ENCODE measurements around the gene PPA2.
"Not testable (repeated sequence)": the region's sequence is repeated elsewhere in the genome, so short reads cannot be mapped to it uniquely, and the experiment has no call there.

The PPA2 gene

DNA sequence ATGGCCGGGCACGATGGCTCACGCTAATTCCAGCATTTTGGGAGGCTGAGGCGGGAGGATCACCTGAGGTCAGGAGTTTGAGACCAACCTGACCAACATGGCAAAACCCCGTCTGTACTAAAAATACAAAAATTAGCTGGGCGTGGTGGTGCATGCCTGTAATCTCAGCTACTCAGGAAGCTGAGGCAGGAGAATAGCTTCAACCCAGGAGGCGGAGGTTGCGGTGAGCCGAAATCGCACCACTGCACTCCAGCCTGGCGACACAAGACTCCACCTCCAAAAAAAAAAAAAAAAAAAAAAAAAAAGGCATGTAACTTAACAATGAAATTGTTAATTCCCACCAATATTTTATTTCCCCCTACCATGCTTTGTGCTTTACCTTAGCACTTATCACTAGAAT is 15.3 kb downstream of the PPA2 start:
- not testable (repeated sequence) for DNase-seq (ENCODE audit: low spot score)

DNA sequence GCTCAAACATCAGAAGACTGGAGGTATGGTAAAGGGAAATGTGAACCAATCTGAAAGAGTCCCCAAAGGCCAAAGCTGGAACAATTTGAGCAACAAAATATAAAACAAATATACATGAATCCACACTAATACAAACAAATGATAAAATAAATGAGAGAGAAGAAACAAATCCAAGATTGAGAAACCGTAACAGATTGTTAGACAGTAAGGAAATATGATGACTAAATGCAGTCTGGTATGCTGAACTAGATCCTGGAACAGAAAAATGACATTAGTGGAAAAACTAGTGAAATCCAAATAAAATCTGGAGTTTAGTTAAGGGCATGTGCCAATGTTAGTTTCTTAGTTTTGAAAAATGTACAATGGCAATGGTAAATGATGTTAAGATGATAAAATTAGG is 15.9 kb downstream of the PPA2 start:
- DNase-seq (ENCODE audit: low spot score), result no peak

DNA sequence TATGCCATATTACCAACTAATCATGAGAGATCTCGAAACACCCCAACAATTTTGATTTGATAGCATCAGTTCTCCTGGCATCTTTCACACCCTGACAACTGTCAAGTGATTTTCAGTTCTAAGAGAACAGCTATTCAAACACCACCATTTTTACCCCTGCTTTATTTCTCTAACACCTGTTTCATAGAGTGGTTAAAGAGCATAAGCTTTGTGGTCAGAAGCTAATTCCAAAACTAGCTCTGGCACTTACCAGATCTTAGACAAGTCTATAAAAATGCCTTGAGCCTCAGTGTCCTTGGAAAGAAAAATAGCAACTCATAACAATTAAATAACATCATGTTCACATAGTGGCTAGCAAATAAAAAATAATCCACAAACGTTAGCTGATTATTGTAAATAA is 17.9 kb downstream of the PPA2 start:
- DNase-seq (ENCODE audit: low spot score), result no peak

DNA sequence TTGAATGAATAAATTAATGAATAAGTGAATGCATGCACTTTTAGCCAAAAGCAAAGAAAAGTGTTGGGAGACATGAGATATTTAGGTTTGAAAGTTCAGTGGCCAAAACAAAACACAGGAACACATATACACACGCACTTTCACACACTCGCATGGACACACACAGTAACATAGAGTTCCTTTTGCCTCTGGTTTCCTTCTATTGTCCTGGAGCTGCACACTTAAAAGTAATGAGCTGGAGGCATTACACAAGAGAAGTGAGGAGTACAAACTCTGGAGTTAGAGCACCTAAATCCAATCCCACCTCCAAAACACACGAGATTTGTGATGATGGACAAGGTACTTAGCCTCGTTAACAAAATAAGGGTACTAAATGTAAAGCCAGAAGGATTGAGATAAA is 18.7 kb downstream of the PPA2 start:
- DNase-seq (ENCODE audit: low spot score), result no peak

DNA sequence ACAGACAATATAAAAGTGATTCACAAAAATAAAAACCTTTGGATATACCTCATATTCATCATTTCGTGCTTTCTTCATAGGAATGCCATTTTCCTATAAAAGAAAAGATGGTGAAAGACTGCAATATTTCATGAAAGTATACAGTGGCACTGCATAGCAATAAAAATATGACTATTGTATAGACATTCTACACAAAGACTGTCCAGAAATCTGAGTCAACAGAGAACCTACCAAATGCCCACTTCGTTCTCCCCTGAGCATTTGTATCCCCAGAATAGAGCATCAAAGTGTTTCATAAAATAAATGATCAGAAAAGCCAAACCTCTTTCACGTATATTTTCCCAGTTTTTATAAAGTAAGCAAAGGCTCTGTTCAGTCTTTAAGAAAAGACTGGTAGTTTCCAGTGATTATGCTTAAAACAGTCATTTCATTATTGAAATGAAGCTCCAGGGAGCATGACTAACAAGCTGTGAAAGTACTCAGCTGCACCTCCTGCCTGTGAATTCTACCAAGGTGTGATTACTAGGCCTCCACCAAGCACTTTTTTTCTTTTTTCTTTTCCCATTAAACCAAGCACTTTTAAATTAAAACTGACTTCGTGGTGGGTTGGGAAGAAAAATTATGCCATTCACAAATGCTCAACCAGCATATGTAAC is 20.2 kb downstream of the PPA2 start:
- peak; percentile 14 for DNase-seq (ENCODE audit: low spot score)

DNA sequence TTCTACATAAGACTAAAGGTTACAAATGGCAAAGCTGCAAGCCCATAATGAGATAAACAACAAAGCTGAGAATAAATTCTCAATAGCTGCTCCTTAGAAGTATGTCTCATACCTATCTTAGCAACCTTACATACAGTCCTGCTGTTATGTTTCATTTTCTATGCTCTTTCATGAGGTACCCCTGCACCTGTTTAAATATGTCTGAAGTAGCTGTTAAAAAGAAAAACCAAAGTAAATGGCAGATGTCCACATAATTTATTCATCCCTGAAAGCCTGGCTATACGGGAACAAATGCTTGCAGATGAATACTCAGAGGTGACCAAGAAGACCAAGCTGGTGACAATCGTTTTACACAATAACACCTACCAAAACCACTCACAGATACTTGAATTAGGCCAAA is 22.5 kb downstream of the PPA2 start:
- DNase-seq (ENCODE audit: low spot score), result no peak

DNA sequence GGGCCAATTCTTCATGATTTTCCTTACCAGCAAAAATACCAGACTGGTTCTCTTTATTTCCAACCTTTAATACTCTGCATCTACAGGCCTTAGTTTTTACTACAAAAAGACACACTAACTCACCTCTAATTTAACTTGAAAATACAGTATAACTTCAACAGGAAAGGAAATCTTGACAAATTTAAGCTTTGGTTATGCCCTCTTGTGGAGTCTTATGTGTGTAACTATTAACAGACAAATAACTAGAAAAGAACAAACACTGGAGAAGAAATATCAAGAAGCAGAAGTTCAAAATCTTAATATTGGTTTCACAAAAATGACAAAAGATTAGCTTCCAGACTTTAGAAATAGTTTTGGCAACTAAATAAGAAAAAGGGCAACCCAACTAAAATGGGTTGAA is 33.0 kb downstream of the PPA2 start:
- DNase-seq (ENCODE audit: low spot score), result no peak

DNA sequence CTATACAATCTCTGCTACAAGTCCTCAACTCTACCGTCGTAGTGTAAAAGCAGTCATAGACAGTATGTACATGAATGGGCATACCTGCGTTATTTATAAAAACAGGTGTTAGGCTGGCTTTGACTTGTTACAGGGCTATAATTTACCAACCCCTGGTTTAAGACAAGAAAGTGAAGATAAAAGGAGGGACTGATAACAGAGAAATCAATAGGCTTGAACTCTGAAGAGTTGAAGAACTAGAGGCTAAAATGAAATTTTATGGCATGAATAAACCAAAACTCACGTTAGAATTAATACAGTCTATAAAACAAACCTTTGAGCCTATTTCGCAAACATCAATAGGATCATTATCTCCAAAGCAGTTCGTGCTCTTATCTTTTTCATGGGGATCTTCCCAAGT is 36.2 kb downstream of the PPA2 start:
- no peak for DNase-seq (ENCODE audit: low spot score)

DNA sequence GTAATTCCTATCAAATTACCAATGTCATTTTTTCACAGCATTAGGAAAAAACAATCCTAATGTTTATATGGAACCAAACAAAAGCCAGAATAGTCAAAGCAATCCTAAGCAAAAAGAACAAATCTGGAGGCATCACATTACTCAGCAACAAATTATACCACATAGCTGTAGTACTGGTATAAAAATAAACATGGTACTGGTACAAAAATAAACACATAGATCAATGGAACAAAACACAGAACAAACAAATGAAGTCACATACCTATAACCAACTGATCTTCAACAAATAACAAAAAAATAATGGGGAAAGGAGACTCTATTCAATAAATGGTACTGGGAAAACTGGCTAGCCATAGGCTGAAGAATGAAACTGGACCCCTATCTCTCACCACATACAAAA is 37.4 kb downstream of the PPA2 start:
- DNase-seq (ENCODE audit: low spot score), result no peak

DNA sequence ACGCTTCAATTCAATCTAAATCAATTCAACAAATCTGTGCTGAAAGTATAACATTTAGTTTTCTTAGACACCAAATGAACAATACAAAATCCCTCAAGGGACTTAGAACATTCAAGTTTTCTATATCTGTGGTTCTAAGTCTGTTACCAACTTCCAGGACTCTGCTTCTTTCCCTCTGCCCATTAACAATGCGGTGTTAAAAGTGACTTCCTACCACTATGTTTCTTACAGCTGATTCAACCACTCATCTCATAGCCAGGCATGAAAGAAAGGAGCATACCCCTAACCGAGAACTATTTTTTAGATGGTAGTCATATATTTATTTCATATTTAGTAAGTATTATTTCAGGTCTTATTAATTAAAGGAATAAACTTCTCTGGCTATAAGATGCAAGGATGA is 38.9 kb downstream of the PPA2 start:
- DNase-seq (ENCODE audit: low spot score), result no peak

DNA sequence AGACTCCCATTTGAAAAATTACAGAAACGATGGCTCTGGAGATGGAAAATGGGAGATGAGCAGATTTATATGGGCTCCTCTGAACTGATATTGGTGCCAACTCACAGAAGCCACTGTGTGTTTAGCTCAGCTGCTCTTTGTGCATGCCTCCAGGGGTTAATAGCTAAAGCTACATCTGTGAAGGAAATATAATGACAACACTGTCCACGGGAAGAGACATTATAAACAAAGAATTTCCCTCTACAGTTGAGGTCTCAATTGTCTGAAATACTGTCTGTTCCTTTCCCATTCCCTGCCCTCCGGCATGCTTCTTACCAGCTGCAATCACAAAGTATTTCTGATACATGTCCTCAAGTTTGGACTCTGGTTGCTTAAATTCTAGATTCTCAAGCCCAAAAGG is 40.4 kb downstream of the PPA2 start:
- DNase-seq (ENCODE audit: low spot score), result no peak

DNA sequence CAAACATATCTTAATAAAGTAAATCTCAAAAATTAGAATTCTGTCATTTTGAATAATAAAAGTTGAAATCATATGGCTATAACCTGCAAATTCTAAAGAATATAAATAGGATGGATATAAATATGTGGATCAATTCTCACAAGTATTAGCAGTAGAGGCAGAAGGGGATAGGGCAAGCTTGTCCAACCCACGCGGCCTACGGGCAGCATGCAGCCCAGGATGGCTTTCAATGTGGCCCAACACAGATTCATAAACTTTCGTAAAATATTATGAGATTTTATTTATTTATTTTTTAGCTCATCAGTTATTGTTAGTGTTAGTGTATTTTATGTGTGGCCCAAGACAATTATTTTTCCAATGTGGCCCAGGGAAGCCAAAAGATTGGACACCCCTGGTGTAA is 41.4 kb downstream of the PPA2 start:
- DNase-seq (ENCODE audit: low spot score), result no peak

DNA sequence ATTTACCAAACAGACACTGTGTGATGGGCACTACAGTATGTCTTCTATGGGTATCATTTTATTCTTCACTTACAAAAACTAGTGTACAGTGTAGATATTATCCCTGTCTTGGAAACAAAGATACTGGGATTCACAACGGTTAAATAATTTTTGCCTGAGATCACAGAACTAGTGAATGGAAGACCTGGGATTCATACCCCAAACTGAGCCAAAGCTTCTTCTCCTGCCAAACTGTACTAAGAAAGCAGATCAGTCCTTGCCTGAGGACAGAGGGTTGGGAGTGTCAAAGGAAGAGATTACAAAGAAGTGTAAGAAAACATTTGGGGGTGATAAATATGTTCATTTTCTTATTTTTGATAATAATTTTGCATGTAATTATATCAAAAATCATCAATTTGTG is 43.1 kb downstream of the PPA2 start:
- DNase-seq (ENCODE audit: low spot score), result no peak

DNA sequence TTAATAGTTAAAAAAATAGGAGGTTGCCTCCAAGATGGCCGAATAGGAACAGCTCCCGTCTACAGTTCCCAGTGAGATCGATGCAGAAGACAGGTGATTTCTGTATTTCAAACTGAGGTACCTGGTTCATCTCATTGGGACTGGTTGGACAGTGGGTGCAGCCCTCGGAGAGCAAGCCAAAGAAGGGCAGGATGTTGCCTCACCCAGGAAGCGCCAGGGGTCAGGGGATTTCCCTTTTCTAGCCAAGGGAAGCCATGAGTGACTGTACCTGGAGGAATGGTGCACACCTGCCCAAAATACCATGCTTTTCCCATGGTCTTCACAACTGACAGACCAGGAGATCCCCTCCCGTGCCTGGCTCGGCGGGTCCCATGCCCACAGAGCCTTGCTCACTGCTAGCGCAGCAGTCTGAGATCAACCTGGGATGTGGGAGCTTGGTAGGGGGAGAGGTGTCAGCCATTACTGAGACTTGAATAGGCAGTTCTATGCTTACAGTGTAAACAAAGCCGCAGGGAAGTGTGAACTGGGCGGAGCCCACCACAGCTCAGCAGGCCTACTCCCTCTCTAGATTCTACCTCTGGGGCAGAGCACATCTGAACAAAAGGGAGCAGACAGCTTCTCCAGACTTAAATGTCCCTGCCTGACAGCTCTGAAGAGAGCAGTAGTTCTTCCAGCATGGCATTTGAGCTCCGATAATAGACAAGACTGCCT is 47.5 kb downstream of the PPA2 start:
- DNase-seq (ENCODE audit: low spot score), result no peak

DNA sequence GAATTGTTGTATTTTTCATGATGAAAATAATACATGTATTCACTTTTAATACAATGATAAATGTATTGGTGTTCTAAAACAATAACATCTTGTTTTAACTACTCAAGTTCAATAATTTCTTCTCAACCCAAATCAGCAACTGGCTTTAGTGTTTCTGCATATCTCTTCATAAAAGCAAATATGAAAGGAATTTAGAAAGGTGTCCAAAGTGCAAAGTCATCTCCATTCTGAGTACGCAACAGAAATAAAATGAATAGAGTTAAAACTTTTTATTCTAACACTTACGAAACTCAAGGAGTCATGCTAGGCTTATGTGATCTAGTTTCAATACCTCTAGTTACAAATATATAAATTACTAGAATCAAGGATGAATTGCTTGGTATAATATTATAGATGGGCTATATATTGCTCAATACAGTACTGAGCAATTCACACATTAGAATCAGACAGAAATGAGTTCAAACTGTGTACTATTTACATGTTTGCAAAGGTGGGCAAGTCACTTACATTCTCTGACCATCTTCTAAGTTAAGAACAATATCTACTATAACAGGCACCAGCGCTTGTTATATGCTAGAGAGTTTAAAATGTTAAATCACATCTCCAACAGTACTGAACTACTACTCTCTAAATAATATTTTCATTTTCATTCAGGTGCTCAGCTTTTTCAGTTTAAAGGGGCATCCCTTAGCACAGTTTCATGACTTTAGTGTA is 51.5 kb downstream of the PPA2 start:
- DNase-seq (ENCODE audit: low spot score), result no peak

DNA sequence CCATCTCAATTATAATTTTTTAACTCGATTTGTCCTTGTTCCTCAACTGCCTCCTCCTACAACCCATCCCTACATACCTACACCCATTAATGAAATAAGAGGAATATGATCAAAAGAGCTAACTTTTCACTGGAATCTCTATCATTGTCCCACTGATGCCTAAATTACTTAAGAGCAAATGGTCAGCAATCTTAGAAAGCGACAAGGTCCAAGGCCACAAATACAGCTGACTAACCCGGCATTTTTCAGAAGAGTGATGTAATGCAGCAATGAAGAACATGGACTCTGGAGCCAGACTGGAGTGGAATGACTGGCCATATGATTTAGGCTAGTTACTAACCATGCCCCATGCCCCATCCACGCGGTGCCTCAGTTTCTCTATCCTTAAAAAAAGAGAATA is 56.2 kb downstream of the PPA2 start:
- DNase-seq (ENCODE audit: low spot score), result no peak

DNA sequence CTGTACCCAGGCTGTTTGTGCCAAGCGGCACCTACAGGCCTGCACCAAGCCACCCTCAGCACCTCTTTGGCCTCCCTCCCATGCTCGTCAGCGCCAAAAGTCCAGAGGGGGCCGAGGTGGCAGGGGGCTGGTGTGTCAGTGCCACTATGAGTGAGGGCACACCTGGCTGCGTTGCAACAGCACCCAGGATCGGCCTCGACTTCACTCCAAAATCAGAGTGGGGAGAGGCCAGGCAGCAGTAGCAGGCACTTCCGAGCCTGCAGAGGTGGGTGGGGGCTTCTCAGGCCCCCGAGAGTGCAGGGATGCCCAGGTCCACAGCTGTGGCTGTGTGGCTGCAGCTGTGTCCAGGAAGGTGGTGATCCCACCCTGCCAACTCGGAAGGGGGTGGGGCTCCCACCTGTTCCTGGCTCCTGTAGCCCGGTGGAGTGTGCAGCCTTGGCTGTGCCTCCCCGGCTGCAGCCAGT is 58.5 kb downstream of the PPA2 start:
- DNase-seq (ENCODE audit: low spot score), result no peak

DNA sequence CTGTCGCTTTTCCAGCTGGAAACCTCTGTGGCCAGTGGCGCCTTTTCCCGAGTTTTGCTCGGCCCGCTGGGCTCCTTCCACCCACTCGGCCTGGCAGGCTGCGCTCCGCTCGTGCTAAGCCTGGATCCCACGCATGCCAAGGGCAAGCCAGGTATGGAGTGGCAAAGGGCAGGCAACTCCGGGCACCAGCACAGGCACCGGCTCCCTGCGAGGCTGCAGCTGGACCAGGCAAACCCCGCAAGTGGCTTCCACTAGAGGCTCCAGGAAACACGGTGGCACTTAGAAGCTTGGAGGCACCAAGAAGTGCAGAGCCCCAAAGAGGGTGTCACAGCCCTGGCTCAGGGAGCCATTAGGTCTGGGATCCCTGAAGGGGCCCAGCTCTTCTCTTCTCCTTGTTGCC is 59.5 kb downstream of the PPA2 start:
- no peak for DNase-seq (ENCODE audit: low spot score)

DNA sequence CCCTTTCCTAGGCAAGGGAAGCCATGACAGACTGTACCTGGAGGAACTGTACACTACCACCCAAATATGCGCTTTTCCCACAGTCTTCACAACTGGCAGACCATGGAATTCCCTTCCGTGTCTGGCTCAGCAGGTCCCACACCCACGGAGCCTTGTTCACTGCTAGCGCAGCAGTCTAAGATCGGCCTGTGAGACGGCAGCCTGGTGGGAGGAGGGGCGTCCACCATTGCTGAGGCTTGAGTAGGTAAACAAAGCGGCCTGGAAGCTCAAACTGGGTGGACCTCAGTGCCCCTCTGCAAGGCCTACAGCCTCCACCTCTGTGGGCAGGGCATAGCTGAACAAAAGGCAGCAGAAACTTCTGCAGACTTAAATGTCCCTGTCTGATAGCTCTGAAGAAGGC is 64.7 kb downstream of the PPA2 start:
- DNase-seq (ENCODE audit: low spot score), result not testable (repeated sequence)

DNA sequence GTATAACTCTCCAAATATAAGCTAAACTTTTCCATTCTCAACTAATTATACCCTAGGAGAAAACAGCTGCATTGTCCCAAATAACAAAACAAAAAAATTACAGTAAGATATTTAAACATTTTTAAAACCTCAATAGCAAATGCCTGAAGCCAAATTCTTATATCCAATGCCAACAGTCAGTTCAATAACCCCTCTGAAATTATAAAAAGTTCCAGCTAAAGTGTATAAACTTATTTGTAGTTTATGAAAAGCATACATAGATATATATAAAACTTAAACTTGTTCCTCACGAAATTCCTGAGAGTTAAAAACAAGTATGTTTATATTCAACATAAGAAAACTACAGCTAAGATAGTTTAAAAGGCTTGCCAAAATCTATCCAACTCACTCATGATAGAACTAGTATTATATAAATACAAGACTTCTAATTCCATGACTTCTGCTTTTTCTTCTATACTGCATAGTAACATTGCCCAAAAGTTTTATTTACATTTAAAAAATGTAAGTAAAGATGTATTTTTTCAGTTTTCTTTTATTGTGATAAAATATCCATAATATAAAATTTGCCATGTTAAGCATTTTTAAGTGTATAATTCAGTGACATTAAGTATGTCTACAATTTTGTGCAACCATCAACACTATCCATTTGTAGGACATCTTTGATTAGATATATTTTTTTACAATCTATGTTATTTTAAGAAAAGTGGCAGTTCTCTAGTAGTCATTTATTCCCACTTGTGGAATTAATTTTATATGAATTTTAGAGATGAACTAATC is 72.8 kb downstream of the PPA2 start:
- DNase-seq (ENCODE audit: low spot score), result no peak

DNA sequence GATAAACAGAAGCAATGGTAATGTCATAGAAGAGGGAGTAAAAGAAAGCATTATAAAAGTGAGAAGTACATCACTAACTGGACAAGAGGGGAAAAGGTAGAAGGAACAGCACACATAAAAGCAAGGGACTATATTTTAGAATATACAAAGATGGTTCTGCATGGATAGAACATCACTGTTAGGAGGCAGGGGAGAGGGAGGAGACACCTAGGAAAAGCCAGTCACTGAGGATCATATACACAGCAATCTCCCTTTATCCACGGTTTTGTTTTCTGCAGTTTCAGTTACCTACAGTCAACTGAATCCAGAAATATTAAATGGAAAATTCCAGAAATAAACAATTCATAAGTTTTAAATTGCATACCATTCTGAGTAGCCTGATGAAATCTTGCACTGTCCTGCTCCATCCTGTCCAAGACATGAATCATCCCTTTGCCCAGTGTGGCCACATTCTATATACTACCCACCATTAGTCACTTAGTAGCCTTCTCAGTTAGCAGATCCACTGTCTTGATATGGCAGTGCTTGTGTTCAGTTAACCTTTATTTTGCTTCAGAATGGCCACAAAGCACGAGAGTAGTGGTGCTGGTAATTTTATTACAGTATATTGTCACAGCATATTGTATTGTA is 74.2 kb downstream of the PPA2 start:
- no peak for DNase-seq (ENCODE audit: low spot score)

DNA sequence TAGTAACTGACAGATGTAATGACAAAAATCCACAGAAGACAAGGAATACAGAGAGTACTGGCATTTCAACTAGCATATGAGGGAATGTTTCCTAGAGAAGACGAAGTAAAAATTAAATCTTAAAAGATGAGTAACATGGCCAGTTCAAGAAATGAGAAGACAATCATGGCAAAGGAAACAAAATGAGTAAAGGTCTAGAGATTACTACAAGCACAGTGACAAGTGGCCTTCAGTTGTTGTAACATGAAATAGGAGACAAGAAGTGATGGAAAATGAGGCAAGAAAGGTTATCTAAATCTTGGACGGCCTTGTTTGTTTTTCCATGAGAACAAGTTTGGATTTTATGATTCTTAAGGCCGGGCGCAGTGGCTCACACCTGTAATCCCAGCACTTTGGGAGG is 81.0 kb downstream of the PPA2 start:
- no peak for DNase-seq (ENCODE audit: low spot score)

Measured in iPS-NIHi11 (cell line).